ENCODE results near the gene AQP7.

The AQP7 gene

DNA sequence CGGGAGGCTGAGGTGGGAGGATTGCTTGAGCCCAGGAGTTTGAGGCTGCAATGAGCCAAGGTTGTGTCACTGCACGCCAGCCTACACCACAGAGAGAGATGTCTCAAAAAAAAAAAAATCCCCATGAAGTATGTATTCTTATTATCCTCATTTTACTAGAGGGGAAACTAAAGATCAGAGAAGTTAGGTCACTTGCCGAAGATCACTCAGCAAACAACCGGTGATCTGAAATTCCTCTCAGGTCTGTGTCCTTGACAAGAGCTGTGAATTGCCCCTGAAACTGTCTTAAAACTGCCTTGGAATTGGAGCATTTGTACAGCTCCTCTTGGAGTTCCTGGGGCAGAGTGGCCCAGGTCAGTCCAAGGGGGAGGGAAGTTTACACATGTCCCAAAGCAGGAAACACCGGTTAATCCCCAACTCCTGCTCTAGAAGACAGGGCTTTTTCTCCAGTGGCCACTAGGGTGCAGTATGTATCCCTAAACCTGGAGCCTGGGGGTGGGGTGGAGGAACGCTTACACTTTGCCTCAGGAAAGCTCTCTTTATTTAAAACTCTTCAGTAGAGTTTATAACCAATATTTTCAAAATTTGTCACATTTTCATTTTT, 27.6 kb downstream of the AQP7 start:
- ChIA-PET CTCF (interaction anchor here (0.5 to 5.5 kb wide), 41 partner anchors 8 to 599 kb away, joined by 3 to 111 read pairs (median 6); partner anchors contain the start of genes AQP3, AQP7 and NOL6), POLR2A (interaction anchor here (0.6 to 1.5 kb wide), 4 partner anchors 14 to 108 kb away, joined by 4 to 8 read pairs (median 4); partner anchors contain the start of gene NOL6)
- Histone ChIP-seq H3K9me3 (ENCODE audit: control insufficient read depth, insufficient read depth, low read depth, low read length) (no peaks in the 10 kb centered on the region), H3K27ac (ENCODE audit: extremely low read depth, low read depth, low read length) (no peak overlapping the region), H3K4me3 (ENCODE audit: low read depth, low read length) (no peak overlapping the region), H3K4me1 (ENCODE audit: control insufficient read depth, insufficient read depth, low read length) (no peaks in the 10 kb centered on the region), H3K36me3 (ENCODE audit: control insufficient read depth in 2 of 2, insufficient read depth in 1 of 2, low read length in 2 of 2) (peaks cover 0 to 29% of the 10 kb centered on the region in 2 experiments; a peak in 2 of 3 replicates)
- no peak for TF ChIP-seq ZBTB10 (tag by site-specific recombination; IDR thresholded peaks at IDR 0.05)
- no peak for TF ChIP-seq ZNF747 (tag by site-specific recombination; IDR thresholded peaks at IDR 0.05)
- 0 out of 2 replicates have a peak, but pooled peaks have one; percentile 25 for TF ChIP-seq ZNF660 (tag by site-specific recombination; IDR thresholded peaks at IDR 0.05)
- TF ChIP-seq ZNF768 (tag by site-specific recombination; IDR thresholded peaks at IDR 0.05): peak; percentile 64; the same call in 1 of the 2 replicates
- peak; percentile 60 for TF ChIP-seq ZNF654 (tag by site-specific recombination; IDR thresholded peaks at IDR 0.05; ENCODE audit: low read depth)
- no peak for TF ChIP-seq ZNF175 (tag by site-specific recombination; IDR thresholded peaks at IDR 0.05)
- TF ChIP-seq BCL11B (tag by site-specific recombination; IDR thresholded peaks at IDR 0.05; ENCODE audit: low read depth): no peak
- no peak for TF ChIP-seq ZNF157 (tag by site-specific recombination; IDR thresholded peaks at IDR 0.05)
- TF ChIP-seq, protein P1, sequence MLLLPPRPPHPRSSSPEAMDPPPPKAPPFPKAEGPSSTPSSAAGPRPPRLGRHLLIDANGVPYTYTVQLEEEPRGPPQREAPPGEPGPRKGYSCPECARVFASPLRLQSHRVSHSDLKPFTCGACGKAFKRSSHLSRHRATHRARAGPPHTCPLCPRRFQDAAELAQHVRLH (tag by site-specific recombination; IDR thresholded peaks at IDR 0.05): no peak

DNA sequence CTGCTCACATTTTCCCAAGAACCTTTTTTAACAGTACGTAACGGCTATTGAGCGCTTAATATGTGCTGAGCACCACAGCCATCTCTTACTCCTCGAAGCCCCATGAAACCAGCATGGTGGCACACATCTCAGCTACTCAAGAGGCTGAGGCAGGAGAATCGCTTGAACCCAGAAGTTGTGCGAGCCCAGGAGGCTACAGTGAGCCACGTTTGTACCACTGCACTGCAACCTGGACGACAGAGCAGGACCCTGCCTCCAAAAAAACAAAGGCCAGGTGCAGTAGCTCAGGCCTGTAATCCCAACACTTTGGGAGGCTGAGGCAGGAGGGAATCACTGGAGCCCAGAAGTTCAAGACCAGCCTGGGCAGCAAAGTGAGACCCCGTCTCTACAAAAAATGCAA, 28.2 kb downstream of the AQP7 start:
- CTCF ChIA-PET: interaction anchor here (0.5 to 5.5 kb wide), 35 partner anchors 8 to 1230 kb away, joined by 3 to 111 read pairs (median 6); partner anchors contain the start of genes AQP3, AQP7 and NOL6
- POLR2A ChIA-PET: interaction anchor here (0.6 kb wide), 1 partner anchor 109 kb away, joined by 4 read pairs; no protein-coding TSS in a partner anchor
- peaks cover 0 to 33% of the 10 kb centered on the region in 2 experiments; a peak in 2 of 3 replicates for H3K36me3 ChIP-seq (ENCODE audit: control insufficient read depth in 2 of 2, insufficient read depth in 1 of 2, low read length in 2 of 2)
- no peaks in the 10 kb centered on the region for H3K9me3 ChIP-seq (ENCODE audit: control insufficient read depth, insufficient read depth, low read depth, low read length)
- TF ChIP-seq KLF16 (tag by site-specific recombination; IDR thresholded peaks at IDR 0.05) (no peak), EGR2 (tag by site-specific recombination; IDR thresholded peaks at IDR 0.05; ENCODE audit: low read depth) (no peak), ZNF16 (tag by site-specific recombination; IDR thresholded peaks at IDR 0.05; ENCODE audit: low read depth) (no peak), ZNF280D (tag by site-specific recombination; IDR thresholded peaks at IDR 0.05) (no peak), ZNF549 (tag by site-specific recombination; IDR thresholded peaks at IDR 0.05) (no peak), ZNF24 (tag by site-specific recombination; IDR thresholded peaks at IDR 0.05) (no peak), ZNF785 (tag by site-specific recombination; IDR thresholded peaks at IDR 0.05) (no peak)
- H3K4me3 ChIP-seq (ENCODE audit: low read depth, low read length): no peak overlapping the region
- no peaks in the 10 kb centered on the region for H3K4me1 ChIP-seq (ENCODE audit: control insufficient read depth, insufficient read depth, low read length)
- no peak overlapping the region for H3K27ac ChIP-seq (ENCODE audit: extremely low read depth, low read depth, low read length)

Measured in HEK293 (cell line).